Esophagus squamous epithelium (tissue), 4 donors: ENCODE results near the gene ARF4.
A peak's percentile ranks its signal among the peaks of the same experiment; 100 is the strongest.

Experiments
- CTCF ChIP-seq, 6 experiments: fragments of 450-650 bp in 4 of 6; fragments of 200-600 bp in 2 of 6; sonication (generic) in 2 of 6; IDR thresholded peaks; one replicate each; pipeline ENCODE4 v1.5.1; 2016 to 2019; ENCODE audit warnings: antibody characterized with exemption in 6 of 6, mild to moderate bottlenecking in 4 of 6, moderate library complexity in 4 of 6
- POLR2A ChIP-seq, 4 donors: fragments of 450-650 bp; IDR thresholded peaks; one replicate each; pipeline ENCODE4 v1.6.1; 2017; ENCODE audit warnings: antibody characterized with exemption in 4 of 4, mild to moderate bottlenecking in 4 of 4, moderate library complexity in 3 of 4

DNA sequence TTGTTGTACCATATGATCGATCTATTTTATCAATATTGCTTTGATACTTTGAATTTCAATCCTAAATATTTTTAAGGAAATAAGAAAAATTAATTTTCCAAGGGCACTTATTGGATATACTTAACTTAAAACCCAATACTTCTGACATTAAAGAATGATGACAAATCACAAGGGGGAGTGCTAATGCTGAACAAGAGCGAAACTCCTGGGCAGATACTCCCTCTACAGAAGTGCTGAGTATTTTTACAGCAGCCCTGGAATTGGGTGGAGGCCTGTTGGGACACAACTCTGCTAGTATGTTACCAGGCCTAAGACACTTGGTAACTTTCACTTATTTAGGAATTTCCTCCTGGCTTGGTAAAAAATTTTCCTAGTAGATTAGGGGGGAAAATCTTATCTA is 49.6 kb upstream of the ARF4 start:
- peak in 3 of 6 experiments; percentile 9 to 31 (median 23) for TF ChIP-seq CTCF (IDR thresholded peaks at IDR 0.05)
- TF ChIP-seq POLR2A (IDR thresholded peaks at IDR 0.05): no peak
